Gastrocnemius medialis (tissue), 4 donors: ENCODE results near the gene CFP.

ENCODE experiments used
- POLR2A ChIP-seq, 2 donors: fragments of 450-650 bp; IDR thresholded peaks; one replicate each; pipeline ENCODE4 v1.6.1; 2017; ENCODE audit warnings: antibody characterized with exemption in 2 of 2, mild to moderate bottlenecking in 2 of 2, moderate library complexity in 2 of 2
- TF ChIP-seq, protein P1 (sequence below), 5 experiments: fragments of 450-650 bp in 3 of 5; fragments of 200-600 bp in 2 of 5; sonication (generic) in 2 of 5; IDR thresholded peaks in 4 of 5; conservative IDR thresholded peaks in 1 of 5; 1 replicate in 4 of 5; 2 replicates in 1 of 5; pipeline ENCODE4 v1.5.1; 2016 to 2019; ENCODE audit warnings: antibody characterized with exemption in 5 of 5, mild to moderate bottlenecking in 3 of 5, moderate library complexity in 3 of 5

DNA sequence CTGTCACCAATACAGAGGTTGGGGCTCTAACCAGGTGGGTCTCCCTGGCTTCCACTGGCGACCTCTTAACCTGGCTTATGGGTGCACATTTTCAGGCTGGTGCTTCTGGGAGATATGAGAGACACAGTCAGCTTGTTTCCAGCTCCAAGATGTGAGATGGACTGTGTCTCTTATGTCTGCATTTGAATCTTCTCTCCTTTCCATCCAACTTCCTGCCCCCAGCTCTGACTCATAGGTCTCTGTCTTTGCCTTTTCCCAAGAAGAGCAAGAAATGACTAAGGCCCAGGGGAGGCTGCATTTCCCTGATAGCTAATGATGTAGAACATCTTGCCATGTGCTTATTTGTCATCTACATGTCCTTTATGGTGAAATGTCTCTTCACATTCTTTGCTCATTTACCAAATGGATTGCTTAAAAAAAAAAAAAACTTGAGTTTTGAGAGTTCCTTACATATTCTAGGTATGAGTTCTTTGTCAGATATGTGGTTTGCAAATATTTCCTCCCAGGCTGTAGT lies 32.5 kb upstream of the CFP start:
- no peak for TF ChIP-seq POLR2A (IDR thresholded peaks at IDR 0.05)
- TF ChIP-seq, protein P1, sequence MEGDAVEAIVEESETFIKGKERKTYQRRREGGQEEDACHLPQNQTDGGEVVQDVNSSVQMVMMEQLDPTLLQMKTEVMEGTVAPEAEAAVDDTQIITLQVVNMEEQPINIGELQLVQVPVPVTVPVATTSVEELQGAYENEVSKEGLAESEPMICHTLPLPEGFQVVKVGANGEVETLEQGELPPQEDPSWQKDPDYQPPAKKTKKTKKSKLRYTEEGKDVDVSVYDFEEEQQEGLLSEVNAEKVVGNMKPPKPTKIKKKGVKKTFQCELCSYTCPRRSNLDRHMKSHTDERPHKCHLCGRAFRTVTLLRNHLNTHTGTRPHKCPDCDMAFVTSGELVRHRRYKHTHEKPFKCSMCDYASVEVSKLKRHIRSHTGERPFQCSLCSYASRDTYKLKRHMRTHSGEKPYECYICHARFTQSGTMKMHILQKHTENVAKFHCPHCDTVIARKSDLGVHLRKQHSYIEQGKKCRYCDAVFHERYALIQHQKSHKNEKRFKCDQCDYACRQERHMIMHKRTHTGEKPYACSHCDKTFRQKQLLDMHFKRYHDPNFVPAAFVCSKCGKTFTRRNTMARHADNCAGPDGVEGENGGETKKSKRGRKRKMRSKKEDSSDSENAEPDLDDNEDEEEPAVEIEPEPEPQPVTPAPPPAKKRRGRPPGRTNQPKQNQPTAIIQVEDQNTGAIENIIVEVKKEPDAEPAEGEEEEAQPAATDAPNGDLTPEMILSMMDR (IDR thresholded peaks at IDR 0.05 in 4 of 5, conservative IDR thresholded peaks at IDR 0.05 in 1 of 5): no peak
